ENCODE data around the gene MCOLN2.
"Not testable (repeated sequence)": the region's sequence is repeated elsewhere in the genome, so short reads cannot be mapped to it uniquely, and the experiment has no call there.

The MCOLN2 gene

GRCh38 chr1:84919461-84919970 is 77.4 kb downstream of the MCOLN2 start:
- no peaks in the 10 kb centered on the region for H3K9me3 ChIP-seq (ENCODE audit: control insufficient read depth in 2 of 2, low read length in 2 of 2)
- H3K4me3 ChIP-seq (ENCODE audit: low read length in 2 of 2) = no peak overlapping the region
- H3K36me3 ChIP-seq (ENCODE audit: control insufficient read depth in 2 of 2, insufficient read depth in 2 of 2, low read length in 2 of 2) = no peaks in the 10 kb centered on the region
- no peak overlapping the region for H3K9ac ChIP-seq (ENCODE audit: low read length in 2 of 2)
- no peaks in the 10 kb centered on the region for H3K27me3 ChIP-seq (ENCODE audit: control insufficient read depth in 1 of 2, insufficient read depth in 2 of 2, low read length in 2 of 2)
- no peaks in the 10 kb centered on the region for H3K4me1 ChIP-seq (ENCODE audit: control insufficient read depth, insufficient read depth, low read length)
- H3K27ac ChIP-seq (ENCODE audit: low read length) = no peak overlapping the region

GRCh38 chr1:84918726-84919336 is 78.1 kb downstream of the MCOLN2 start:
- no peaks in the 10 kb centered on the region for H3K9me3 ChIP-seq (ENCODE audit: control insufficient read depth in 2 of 2, low read length in 2 of 2)
- H3K36me3 ChIP-seq (ENCODE audit: control insufficient read depth in 2 of 2, insufficient read depth in 2 of 2, low read length in 2 of 2) = no peaks in the 10 kb centered on the region
- no peaks in the 10 kb centered on the region for H3K4me1 ChIP-seq (ENCODE audit: control insufficient read depth, insufficient read depth, low read length)
- no peaks in the 10 kb centered on the region for H3K27me3 ChIP-seq (ENCODE audit: control insufficient read depth in 1 of 2, insufficient read depth in 2 of 2, low read length in 2 of 2)
- H3K27ac ChIP-seq (ENCODE audit: low read length) = no peak overlapping the region
- H3K4me3 ChIP-seq (ENCODE audit: low read length in 2 of 2) = no peak overlapping the region
- H3K9ac ChIP-seq (ENCODE audit: low read length in 2 of 2) = no peak overlapping the region

- Histone ChIP-seq H3K27ac (ENCODE audit: low read length) (no peak overlapping the region), H3K9ac (ENCODE audit: low read length in 2 of 2) (no peak overlapping the region), H3K4me1 (ENCODE audit: control insufficient read depth, insufficient read depth, low read length) (no peaks in the 10 kb centered on the region), H3K9me3 (ENCODE audit: control insufficient read depth in 2 of 2, low read length in 2 of 2) (no peaks in the 10 kb centered on the region), H3K4me3 (ENCODE audit: low read length in 2 of 2) (no peak overlapping the region), H3K27me3 (ENCODE audit: control insufficient read depth in 1 of 2, insufficient read depth in 2 of 2, low read length in 2 of 2) (no peaks in the 10 kb centered on the region), H3K36me3 (ENCODE audit: control insufficient read depth in 2 of 2, insufficient read depth in 2 of 2, low read length in 2 of 2) (no peaks in the 10 kb centered on the region)
Measured at GRCh38 chr1:84916897-84917296, 80.0 kb downstream of the MCOLN2 start.

DNA sequence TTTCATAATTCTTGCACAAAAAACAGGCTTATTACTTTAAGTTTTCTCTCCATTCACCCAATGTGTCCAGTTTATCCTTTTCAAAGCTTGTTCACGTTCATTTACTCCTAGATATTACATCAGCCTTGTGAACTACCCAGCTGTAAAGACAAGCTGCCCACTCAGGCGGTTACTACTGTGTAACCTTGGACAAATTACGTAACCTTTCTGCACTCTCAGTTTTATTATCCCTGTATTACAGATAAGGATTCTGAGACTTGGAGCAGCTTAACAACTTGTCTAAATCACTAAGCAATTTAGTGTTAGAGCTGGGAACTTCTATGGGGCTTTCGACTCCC is 83.4 kb downstream of the MCOLN2 start:
- H3K27ac ChIP-seq (ENCODE audit: low read length) = no peak overlapping the region
- no peak overlapping the region for H3K9ac ChIP-seq (ENCODE audit: low read length in 2 of 2)
- no peak overlapping the region for H3K4me3 ChIP-seq (ENCODE audit: low read length in 2 of 2)
- no peaks in the 10 kb centered on the region for H3K9me3 ChIP-seq (ENCODE audit: control insufficient read depth in 2 of 2, low read length in 2 of 2)
- H3K27me3 ChIP-seq (ENCODE audit: control insufficient read depth in 1 of 2, insufficient read depth in 2 of 2, low read length in 2 of 2) = no peaks in the 10 kb centered on the region
- H3K36me3 ChIP-seq (ENCODE audit: control insufficient read depth in 2 of 2, insufficient read depth in 2 of 2, low read length in 2 of 2) = no peaks in the 10 kb centered on the region
- H3K4me1 ChIP-seq (ENCODE audit: control insufficient read depth, insufficient read depth, low read length) = no peaks in the 10 kb centered on the region

DNA sequence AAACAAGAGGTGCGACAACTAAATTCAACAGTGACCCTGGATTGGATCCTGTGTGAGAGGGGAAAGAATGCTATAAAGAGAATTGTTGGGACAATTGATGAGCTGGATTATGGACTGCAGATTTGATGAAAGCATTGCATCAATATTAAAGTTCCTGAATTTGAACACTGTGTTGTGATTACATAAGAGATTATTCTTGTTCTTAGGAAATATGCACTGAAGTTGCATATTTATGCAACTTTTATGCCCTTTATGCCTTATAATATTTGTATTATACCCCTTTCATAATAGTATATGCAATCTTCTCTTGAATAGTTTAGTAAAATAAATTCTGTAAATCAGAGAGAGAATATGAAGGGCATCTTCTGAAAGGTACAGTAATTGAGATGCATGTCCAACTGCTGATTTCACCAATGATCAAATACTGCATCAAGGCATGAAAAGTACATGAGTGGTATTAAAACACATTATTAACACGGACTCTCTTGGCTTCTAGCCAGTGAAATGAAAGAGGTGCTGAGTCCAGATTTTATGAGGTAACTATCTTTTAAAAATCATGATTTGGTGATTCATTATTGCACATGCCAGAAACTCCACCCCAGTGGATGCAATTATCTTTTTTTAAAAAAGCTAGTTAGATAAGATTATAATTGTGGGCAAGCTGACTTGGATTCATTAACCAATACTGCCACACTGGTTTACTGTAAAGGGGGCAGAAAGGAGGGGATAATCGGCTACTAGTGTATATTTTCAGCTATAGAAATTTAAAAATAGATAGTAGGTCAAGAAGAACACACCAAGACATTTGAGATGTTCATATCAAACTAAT is 84.0 kb downstream of the MCOLN2 start:
- no peak overlapping the region for H3K4me3 ChIP-seq (ENCODE audit: low read length in 2 of 2)
- no peaks in the 10 kb centered on the region for H3K27me3 ChIP-seq (ENCODE audit: control insufficient read depth in 1 of 2, insufficient read depth in 2 of 2, low read length in 2 of 2)
- no peak overlapping the region for H3K9ac ChIP-seq (ENCODE audit: low read length in 2 of 2)
- H3K36me3 ChIP-seq (ENCODE audit: control insufficient read depth in 2 of 2, insufficient read depth in 2 of 2, low read length in 2 of 2) = no peaks in the 10 kb centered on the region
- no peak overlapping the region for H3K27ac ChIP-seq (ENCODE audit: low read length)
- H3K4me1 ChIP-seq (ENCODE audit: control insufficient read depth, insufficient read depth, low read length) = no peaks in the 10 kb centered on the region
- no peaks in the 10 kb centered on the region for H3K9me3 ChIP-seq (ENCODE audit: control insufficient read depth in 2 of 2, low read length in 2 of 2)

DNA sequence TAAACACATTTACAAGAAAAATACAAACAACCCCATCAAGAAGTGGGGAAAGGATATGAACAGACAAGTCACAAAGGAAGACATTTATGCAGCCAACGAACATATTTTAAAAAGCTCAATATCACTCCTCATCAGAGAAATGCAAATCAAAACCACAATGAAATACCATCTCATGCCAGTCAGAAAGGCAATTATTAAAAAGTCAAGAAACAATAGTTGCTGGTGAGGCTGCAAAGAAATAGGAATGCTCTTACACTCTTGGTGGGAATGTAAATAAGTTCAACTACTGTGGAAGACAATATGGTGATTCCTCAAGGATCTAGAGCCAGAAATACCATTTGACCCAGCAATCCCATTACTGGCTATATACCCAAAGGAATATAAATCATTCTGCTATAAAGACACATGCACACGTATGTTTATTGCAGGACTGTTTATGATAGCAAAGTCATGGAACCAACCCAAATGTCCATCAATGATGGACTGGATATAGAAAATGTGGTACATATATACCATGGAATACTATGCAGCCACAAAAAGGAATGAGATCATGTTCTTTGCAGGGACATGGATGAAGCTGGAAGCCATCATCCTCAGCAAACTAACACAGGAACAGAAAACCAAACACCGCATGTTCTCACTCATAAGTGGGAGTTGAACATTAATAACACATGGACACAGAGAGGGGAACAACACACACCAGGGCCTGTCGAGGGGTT is 88.0 kb downstream of the MCOLN2 start:
- not testable (repeated sequence) for H3K36me3 ChIP-seq (ENCODE audit: control insufficient read depth in 2 of 2, insufficient read depth in 2 of 2, low read length in 2 of 2); H3K4me1 ChIP-seq (ENCODE audit: control insufficient read depth, insufficient read depth, low read length); H3K27ac ChIP-seq (ENCODE audit: low read length); H3K4me3 ChIP-seq (ENCODE audit: low read length in 2 of 2); H3K27me3 ChIP-seq (ENCODE audit: control insufficient read depth in 1 of 2, insufficient read depth in 2 of 2, low read length in 2 of 2); H3K9ac ChIP-seq (ENCODE audit: low read length in 2 of 2); H3K9me3 ChIP-seq (ENCODE audit: control insufficient read depth in 2 of 2, low read length in 2 of 2)

GRCh38 chr1:84907095-84907827 is 89.7 kb downstream of the MCOLN2 start:
- no peaks in the 10 kb centered on the region for H3K9me3 ChIP-seq (ENCODE audit: control insufficient read depth in 2 of 2, low read length in 2 of 2)
- H3K9ac ChIP-seq (ENCODE audit: low read length in 2 of 2) = no peak overlapping the region
- H3K27me3 ChIP-seq (ENCODE audit: control insufficient read depth in 1 of 2, insufficient read depth in 2 of 2, low read length in 2 of 2) = no peaks in the 10 kb centered on the region
- no peaks in the 10 kb centered on the region for H3K36me3 ChIP-seq (ENCODE audit: control insufficient read depth in 2 of 2, insufficient read depth in 2 of 2, low read length in 2 of 2)
- no peak overlapping the region for H3K27ac ChIP-seq (ENCODE audit: low read length)
- no peaks in the 10 kb centered on the region for H3K4me1 ChIP-seq (ENCODE audit: control insufficient read depth, insufficient read depth, low read length)
- H3K4me3 ChIP-seq (ENCODE audit: low read length in 2 of 2) = no peak overlapping the region

- H3K4me3 ChIP-seq (ENCODE audit: low read length in 2 of 2); H3K36me3 ChIP-seq (ENCODE audit: control insufficient read depth in 2 of 2, insufficient read depth in 2 of 2, low read length in 2 of 2); H3K9me3 ChIP-seq (ENCODE audit: control insufficient read depth in 2 of 2, low read length in 2 of 2); H3K27me3 ChIP-seq (ENCODE audit: control insufficient read depth in 1 of 2, insufficient read depth in 2 of 2, low read length in 2 of 2); H3K4me1 ChIP-seq (ENCODE audit: control insufficient read depth, insufficient read depth, low read length); H3K9ac ChIP-seq (ENCODE audit: low read length in 2 of 2); H3K27ac ChIP-seq (ENCODE audit: low read length): not testable (repeated sequence)
Measured at GRCh38 chr1:84902727-84903126, 94.2 kb downstream of the MCOLN2 start.

DNA sequence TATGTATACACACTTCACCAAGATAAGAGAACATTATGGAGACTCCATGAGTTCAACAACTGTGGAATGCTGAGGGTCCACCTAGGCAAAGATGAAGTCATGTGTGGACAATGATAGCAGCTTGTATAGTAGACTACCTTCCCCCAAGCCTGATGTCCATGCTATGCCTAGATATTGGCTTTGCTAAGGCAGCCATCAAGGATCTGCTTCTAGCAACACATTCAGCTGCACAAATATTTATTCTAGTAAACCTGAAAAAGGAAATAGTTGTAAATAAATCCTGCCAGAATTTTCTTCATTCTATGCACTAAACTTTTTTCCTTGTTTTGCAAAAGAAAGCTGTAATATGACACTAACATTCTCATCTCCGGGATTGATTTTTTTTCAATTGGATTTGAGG is 96.9 kb downstream of the MCOLN2 start:
- Histone ChIP-seq H3K9ac (ENCODE audit: low read length in 2 of 2) (no peak overlapping the region), H3K27ac (ENCODE audit: low read length) (no peak overlapping the region), H3K4me3 (ENCODE audit: low read length in 2 of 2) (no peak overlapping the region), H3K27me3 (ENCODE audit: control insufficient read depth in 1 of 2, insufficient read depth in 2 of 2, low read length in 2 of 2) (peaks cover 0 to 1% of the 10 kb centered on the region in 2 donors), H3K4me1 (ENCODE audit: control insufficient read depth, insufficient read depth, low read length) (no peaks in the 10 kb centered on the region), H3K36me3 (ENCODE audit: control insufficient read depth in 2 of 2, insufficient read depth in 2 of 2, low read length in 2 of 2) (no peaks in the 10 kb centered on the region), H3K9me3 (ENCODE audit: control insufficient read depth in 2 of 2, low read length in 2 of 2) (no peaks in the 10 kb centered on the region)

DNA sequence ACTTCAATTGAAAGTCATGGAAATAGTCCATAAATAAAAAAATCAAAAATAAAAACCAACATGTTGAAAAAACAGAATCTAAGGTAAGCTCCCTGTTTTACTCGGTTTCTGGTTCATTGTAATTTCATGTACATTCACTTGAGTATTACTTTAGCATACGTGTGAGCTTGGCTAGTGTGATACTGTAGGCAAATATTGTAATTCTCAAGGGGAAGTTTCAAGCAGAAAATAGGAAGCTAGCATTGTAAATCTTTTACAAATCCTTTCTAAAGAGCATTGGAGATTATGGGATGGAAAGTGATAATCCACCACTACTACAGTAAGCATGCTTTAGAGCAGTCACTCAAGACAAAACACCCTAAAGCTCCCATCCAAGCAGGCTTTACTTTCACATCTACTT is 100.6 kb downstream of the MCOLN2 start:
- peaks cover 9% of the 10 kb centered on the region for H3K4me1 ChIP-seq (ENCODE audit: control insufficient read depth, insufficient read depth, low read length)
- H3K27ac ChIP-seq (ENCODE audit: low read length) = no peak overlapping the region
- peaks cover 15 to 24% of the 10 kb centered on the region in 2 donors for H3K27me3 ChIP-seq (ENCODE audit: control insufficient read depth in 1 of 2, insufficient read depth in 2 of 2, low read length in 2 of 2)
- H3K9me3 ChIP-seq (ENCODE audit: control insufficient read depth in 2 of 2, low read length in 2 of 2) = no peaks in the 10 kb centered on the region
- H3K4me3 ChIP-seq (ENCODE audit: low read length in 2 of 2) = no peak overlapping the region
- H3K9ac ChIP-seq (ENCODE audit: low read length in 2 of 2) = no peak overlapping the region
- H3K36me3 ChIP-seq (ENCODE audit: control insufficient read depth in 2 of 2, insufficient read depth in 2 of 2, low read length in 2 of 2) = no peaks in the 10 kb centered on the region

Measured in stomach smooth muscle (tissue), 2 donors.